HCT116 (cell line): ENCODE data around the gene NR2F2. TPM values are rescaled to one million over a fixed set of nuclear protein-coding genes. Genes with fewer than 3 reads are reported as not detected.
A peak's percentile ranks its signal among the peaks of the same experiment; 100 is the strongest.

Experiments
- ATAC-seq: fragments of 200-7000 bp; cut with Tn5 transposase; 2 replicates; pipeline ENCODE4 v1.9.1; 2020; ENCODE audit warnings: mild to moderate bottlenecking, moderate library complexity
- BruUV-seq: library from RNA; stranded (reverse); fragments of 400-500 nt; replicated peaks from 2 replicates; lab custom pipeline; 2021; lab: Mats Ljungman, UMichigan
- CTCF ChIA-PET: fragments of 300-600 bp; sonication (Branson Sonifier 250); formaldehyde crosslinking; loops from one replicate; lab custom pipeline; 2021; ENCODE audit warnings: antibody characterized with exemption; lab: Charles Lee
- POLR2A ChIA-PET: fragments of 300-600, 350-600 bp; sonication (Branson Sonifier 250); formaldehyde crosslinking; loops from one replicate; lab custom pipeline; 2021; ENCODE audit warnings: antibody characterized with exemption; lab: Charles Lee
- RAD21 ChIA-PET, 2 experiments: fragments of 300-600 bp; sonication (Branson Sonifier 250); formaldehyde crosslinking; loops; one replicate each; lab custom pipeline; 2023; ENCODE audit warnings: low total read pairs in 2 of 2; ENCODE audit not compliant: uncharacterized antibody in 2 of 2, unreplicated experiment in 2 of 2, low non-redundant PET in 1 of 2; lab: Charles Lee
- DNase-seq: peaks from one replicate; pipeline ENCODE4 v3.0.0-alpha.2; 2010; ENCODE audit warnings: low read depth, low spot score
- H2AFZ ChIP-seq: fragments of 200-600 bp; shearing (Covaris generic), sonication (generic); 2 replicates; pipeline ENCODE4 v1.6.1; 2017; ENCODE audit warnings: low read depth, mixed run types, mixed read lengths, antibody characterized with exemption, low read length; ENCODE audit not compliant: poor library complexity, severe bottlenecking
- H3K27ac ChIP-seq: 2 replicates; pipeline ENCODE4 v1.5.1; 2012; ENCODE audit warnings: low read depth, low read length
- H3K27me3 ChIP-seq: fragments of 200-600 bp; sonication (generic); 2 replicates; pipeline ENCODE4 v1.6.1; 2016; ENCODE audit warnings: mixed run types, low read length, mixed read lengths; ENCODE audit not compliant: insufficient read depth
- H3K36me3 ChIP-seq, 2 experiments: fragments of 200-500 bp in 1 of 2; fragments of 200-600 bp in 1 of 2; sonication (Bioruptor generic) in 1 of 2; sonication (generic) in 1 of 2; 2 replicates each; pipeline versions ENCODE4 v1.5.1 to v1.6.1; 2014 to 2016; ENCODE audit warnings: low read length in 2 of 2, inconsistent platforms in 1 of 2, mixed read lengths in 1 of 2, mixed run types in 1 of 2; ENCODE audit not compliant: insufficient read depth in 2 of 2, control insufficient read depth in 1 of 2
- H3K4me1 ChIP-seq, 2 experiments: fragments of 200-600 bp in 1 of 2; sonication (generic) in 1 of 2; 2 replicates each; pipeline versions ENCODE4 v1.5.1 to v1.6.1; 2012 to 2017; ENCODE audit warnings: low read length in 2 of 2, inconsistent platforms in 1 of 2, mild to moderate bottlenecking in 1 of 2, mixed read lengths in 1 of 2, mixed run types in 1 of 2, moderate library complexity in 1 of 2; ENCODE audit not compliant: insufficient read depth in 2 of 2, control insufficient read depth in 1 of 2
- H3K4me2 ChIP-seq: fragments of 200-600 bp; sonication (generic); 2 replicates; pipeline ENCODE4 v1.6.1; 2017; ENCODE audit warnings: mixed run types, low read length, mixed read lengths
- H3K4me3 ChIP-seq, 2 experiments: fragments of 200-600 bp in 1 of 2; sonication (generic) in 1 of 2; replicated peaks in 1 of 2; 2 replicates each; pipeline ENCODE4 v1.5.1; 2011 to 2016; ENCODE audit warnings: low read length in 2 of 2, control low read depth in 1 of 2, low read depth in 1 of 2, mild to moderate bottlenecking in 1 of 2, mixed read lengths in 1 of 2, mixed run types in 1 of 2
- H3K79me2 ChIP-seq: fragments of 200-600 bp; sonication (generic); 2 replicates; pipeline ENCODE4 v1.6.1; 2017; ENCODE audit warnings: mild to moderate bottlenecking, mixed run types, low read length, moderate library complexity, mixed read lengths; ENCODE audit not compliant: insufficient read depth
- H3K9ac ChIP-seq: fragments of 200-600 bp; sonication (generic); 2 replicates; pipeline ENCODE4 v1.6.1; 2016; ENCODE audit warnings: low read length, mixed read lengths
- H3K9me2 ChIP-seq: fragments of 200-600 bp; sonication (generic), shearing (Covaris generic); 2 replicates; pipeline ENCODE4 v1.6.1; 2017; ENCODE audit warnings: mixed run types, mild to moderate bottlenecking, moderate library complexity; ENCODE audit not compliant: insufficient read depth
- H3K9me3 ChIP-seq, 2 experiments: fragments of 200-500 bp in 1 of 2; fragments of 200-600 bp in 1 of 2; sonication (Bioruptor generic) in 1 of 2; sonication (generic) in 1 of 2; 2 replicates each; pipeline ENCODE4 v1.6.1; 2014 to 2017; ENCODE audit warnings: low read length in 2 of 2, mixed read lengths in 2 of 2, inconsistent platforms in 1 of 2, low read depth in 1 of 2, mild to moderate bottlenecking in 1 of 2, mixed run types in 1 of 2, moderate library complexity in 1 of 2; ENCODE audit not compliant: control insufficient read depth in 1 of 2, insufficient read depth in 1 of 2
- H4K20me1 ChIP-seq: fragments of 200-600 bp; sonication (generic), shearing (Covaris generic); 2 replicates; pipeline ENCODE4 v1.6.1; 2017; ENCODE audit warnings: mixed run types, mild to moderate bottlenecking, moderate library complexity; ENCODE audit not compliant: insufficient read depth
- ATF3 ChIP-seq: IDR thresholded peaks from 2 replicates; pipeline ENCODE4 v1.6.1; 2012
- CBX3 ChIP-seq: IDR thresholded peaks from 2 replicates; pipeline ENCODE4 v1.6.1; 2012; ENCODE audit warnings: low read depth
- CTCF ChIP-seq, 3 experiments: fragments of 200-600 bp in 1 of 3; sonication (generic) in 1 of 3; IDR thresholded peaks in 2 of 3; conservative IDR thresholded peaks in 1 of 3; 2 replicates each; pipeline ENCODE4 v1.5.1; 2012 to 2017; ENCODE audit warnings: low read depth in 2 of 3, low read length in 2 of 3, antibody characterized with exemption in 1 of 3, borderline replicate concordance in 1 of 3, control low read depth in 1 of 3, mild to moderate bottlenecking in 1 of 3, mixed read lengths in 1 of 3, mixed run types in 1 of 3, moderate library complexity in 1 of 3; ENCODE audit not compliant: insufficient read depth in 1 of 3
- ELF1 ChIP-seq: IDR thresholded peaks from 2 replicates; pipeline ENCODE4 v1.6.1; 2012; ENCODE audit warnings: low read depth, borderline replicate concordance
- POLR2AphosphoS5 ChIP-seq: IDR thresholded peaks from 2 replicates; pipeline ENCODE4 v1.6.1; 2011; ENCODE audit warnings: mild to moderate bottlenecking, low read depth, low read length, moderate library complexity
- SIN3A ChIP-seq: IDR thresholded peaks from 2 replicates; pipeline ENCODE4 v1.6.1; 2012; ENCODE audit warnings: low read depth
- SP1 ChIP-seq: IDR thresholded peaks from 2 replicates; pipeline ENCODE4 v1.6.1; 2012; ENCODE audit warnings: low read depth
- ZBTB33 ChIP-seq: IDR thresholded peaks from 2 replicates; pipeline ENCODE4 v1.6.1; 2011; ENCODE audit warnings: mild to moderate bottlenecking, low read length, moderate library complexity; ENCODE audit not compliant: insufficient replicate concordance; ENCODE audit errors: extremely low read depth
- ZFX ChIP-seq: fragments of 450-650 bp; IDR thresholded peaks from 2 replicates; pipeline ENCODE4 v1.6.1; 2017
- intact Hi-C: fragments of 100-400 bp; cut with micrococcal nuclease; formaldehyde crosslinking; loops from 2 replicates; pipeline ENCODE4 v1.10.0; 2022
- total RNA-seq: library from RNA; stranded (reverse); gene quantifications from one replicate; pipeline ENCODE4 v1.2.1, GENCODE V29; 2021; ENCODE audit not compliant: unreplicated experiment

Gene NR2F2
- total RNA-seq, 1 experiment from 2014 or later = 61.4 TPM

GRCh38 chr15:96324192-96324895 lies 6.2 kb upstream of the NR2F2 start:
- H3K9me2 ChIP-seq = no peaks in the 10 kb centered on the region
- no peak for TF ChIP-seq CBX3
- TF ChIP-seq ATF3 = no peak
- TF ChIP-seq SIN3A = no peak
- TF ChIP-seq ZFX = no peak
- TF ChIP-seq ELF1 = no peak
- no peak for TF ChIP-seq ZBTB33
- TF ChIP-seq CTCF (IDR thresholded peaks at IDR 0.05 in 2 of 3, conservative IDR thresholded peaks at IDR 0.05 in 1 of 3; ENCODE audit: borderline replicate concordance in 1 of 3, insufficient read depth in 1 of 3, low read depth in 2 of 3, low read length in 2 of 3) = no peak
- TF ChIP-seq SP1 = no peak
- TF ChIP-seq POLR2AphosphoS5 = no peak
- no peaks in the 10 kb centered on the region for H4K20me1 ChIP-seq
- no peak overlapping the region for H3K9ac ChIP-seq
- no peaks in the 10 kb centered on the region for H3K9me3 ChIP-seq
- H3K4me2 ChIP-seq = peak overlapping the region; percentile 94
- BruUV-seq = no TSS peak
- H3K4me1 ChIP-seq = peaks cover 32 to 43% of the 10 kb centered on the region in 2 experiments
- ATAC-seq = no peak
- CTCF ChIA-PET = no interaction called here
- H3K79me2 ChIP-seq = peaks cover 63% of the 10 kb centered on the region
- no peak overlapping the region for H2AFZ ChIP-seq
- H3K4me3 ChIP-seq = no peak overlapping the region
- no peaks in the 10 kb centered on the region for H3K36me3 ChIP-seq
- no peak for DNase-seq
- H3K27me3 ChIP-seq = no peaks in the 10 kb centered on the region
- H3K27ac ChIP-seq = no peak overlapping the region
- intact Hi-C loops = no loop called here
- POLR2A ChIA-PET = no interaction called here
- RAD21 ChIA-PET = no interaction called here
